Measurements from ENCODE around the gene ABCC4.

- TF ChIP-seq CTCF (conservative IDR thresholded peaks at IDR 0.05; ENCODE audit: low read depth, low read length) (no peak), EZH2 (IDR thresholded peaks at IDR 0.05; ENCODE audit: low read length, unreplicated experiment) (no peak)
Observed at GRCh38 chr13:95207769-95208366, 93.4 kb downstream of the ABCC4 start.

All from PC-3 (cell line).